Heart left ventricle (tissue), 16 donors: ENCODE measurements around the gene RTN1. TPM values are rescaled to one million over a fixed set of nuclear protein-coding genes. Genes with fewer than 3 reads are reported as not detected.

Experiments
- ATAC-seq, 4 donors: fragments of 200-7000 bp; cut with Tn5 transposase; one replicate each; pipeline ENCODE4 v1.9.1; 2020 to 2022; ENCODE audit warnings: moderate library complexity in 4 of 4, mild to moderate bottlenecking in 3 of 4, moderate number of reproducible peaks in 1 of 4
- DNase-seq, 5 donors: peaks; one replicate each; pipeline ENCODE4 v3.0.0-alpha.2; 2020
- H3K27ac ChIP-seq, 12 donors: fragments of 200-600 bp; sonication (generic) in 4 of 12; one replicate each; pipeline versions ENCODE4 v1.5.0 to v1.8.0; 2016 to 2022; ENCODE audit warnings: mild to moderate bottlenecking in 2 of 12
- H3K27me3 ChIP-seq, 9 donors: fragments of 200-600 bp; sonication (generic) in 2 of 9; one replicate each; pipeline versions ENCODE4 v1.5.1 to v1.8.0; 2016 to 2022; ENCODE audit warnings: mild to moderate bottlenecking in 3 of 9
- H3K36me3 ChIP-seq, 9 donors: fragments of 200-600 bp; sonication (generic) in 2 of 9; one replicate each; pipeline versions ENCODE4 v1.5.0 to v1.8.0; 2018 to 2022; ENCODE audit warnings: mild to moderate bottlenecking in 2 of 9
- H3K4me1 ChIP-seq, 12 donors: fragments of 200-600 bp; sonication (generic) in 4 of 12; one replicate each; pipeline versions ENCODE4 v1.5.0 to v1.8.0; 2016 to 2022; ENCODE audit warnings: mild to moderate bottlenecking in 3 of 12
- H3K4me3 ChIP-seq, 12 donors: fragments of 200-600 bp; sonication (generic) in 4 of 12; one replicate each; pipeline versions ENCODE4 v1.5.0 to v1.8.0; 2017 to 2022; ENCODE audit warnings: mild to moderate bottlenecking in 9 of 12, moderate library complexity in 4 of 12
- H3K9me3 ChIP-seq, 12 donors: fragments of 200-600 bp; sonication (generic) in 4 of 12; one replicate each; pipeline versions ENCODE4 v1.5.0 to v1.8.0; 2016 to 2022; ENCODE audit warnings: mild to moderate bottlenecking in 1 of 12
- CTCF ChIP-seq, 12 donors: fragments of 200-600 bp; sonication (generic) in 4 of 12; IDR thresholded peaks; one replicate each; pipeline versions ENCODE4 v1.5.0 to v1.8.0; 2018 to 2022; ENCODE audit warnings: antibody characterized with exemption in 12 of 12, mild to moderate bottlenecking in 5 of 12
- POLR2A ChIP-seq, 2 donors: fragments of 450-650 bp; IDR thresholded peaks; one replicate each; pipeline ENCODE4 v1.6.1; 2017; ENCODE audit warnings: antibody characterized with exemption in 2 of 2, mild to moderate bottlenecking in 2 of 2, moderate library complexity in 2 of 2
- WGBS, 4 donors: extraction: QIAGEN DNeasy Blood & Tissue Kit in 2 of 4; methylation state at CpG; one replicate each; pipeline versions ENCODE4 v1.1.5 to v1.1.7; 2013 to 2018; 5-methylcytosine and 5-hydroxymethylcytosine counted together
- intact Hi-C, 10 donors: fragments of 100-400 bp; cut with DNase I; formaldehyde crosslinking; loops; one replicate each; pipeline versions ENCODE4 v1.11.1 to v1.14.2; 2022
- polyA plus RNA-seq, 2 donors: library from polyadenylated mRNA; stranded (reverse); fragments of 200-250 nt; gene quantifications; one replicate each; pipeline ENCODE4 v1.2.3, GENCODE V29; 2013
- total RNA-seq, 9 donors: library from RNA; depleted of rRNA in 2 of 9; stranded (reverse); fragments of >200 nt in 2 of 9; fragmentation: NEBNext Ultra II Directional in 3 of 9; extraction: Animal tissue kit (Norgen Biotek cat#: 25700) in 3 of 9; gene quantifications; one replicate each; pipeline versions ENCODE4 v1.1.0 to v1.2.4, GENCODE V29; 2016 to 2023
- donor health status: ischemic (EF 13 %, LVEDD 7.1; RV severe dilation, severe dysfunction).
- donor health status: healthy with polysubstance abuse.
- donor health status: DM: no; HTN: yes; CAD: no.
- donor health status: DM: no; HTN: no; CAD: no.
- donor health status: ischemic (EF 25% LVEDD 6.9; RV normal size, moderate dysfunction).
- donor health status: ischemic (EF 25% LVEDD 5.7; RV mildly dilated, moderate dysfunction).
- donor health status: healthy.
- donor health status: DM: yes; HTN: yes; CAD: no.
- donor health status: ischemic (EF 35%, LVEDD 5.7; RV mildly dilated, moderate dysfunction).
- donor health status: nonischemic (EF 11% LVEDD 7.7; RV severe dilation, severe dysfunction).
- donor health status: DM: yes; HTN: yes; CAD: no.
- donor health status: PGD.
- donor health status: ischemic (EF 29% LVEDD 5.4; RV normal size, mild dysfunction).
- donor health status: nonischemic (EF 23%, LVEDD 6.1; RV moderate dilation, normal function).

The RTN1 gene
- total and polyA plus RNA-seq, 11 donors, result 0.15 to 8.4 (median 0.90) TPM

DNA sequence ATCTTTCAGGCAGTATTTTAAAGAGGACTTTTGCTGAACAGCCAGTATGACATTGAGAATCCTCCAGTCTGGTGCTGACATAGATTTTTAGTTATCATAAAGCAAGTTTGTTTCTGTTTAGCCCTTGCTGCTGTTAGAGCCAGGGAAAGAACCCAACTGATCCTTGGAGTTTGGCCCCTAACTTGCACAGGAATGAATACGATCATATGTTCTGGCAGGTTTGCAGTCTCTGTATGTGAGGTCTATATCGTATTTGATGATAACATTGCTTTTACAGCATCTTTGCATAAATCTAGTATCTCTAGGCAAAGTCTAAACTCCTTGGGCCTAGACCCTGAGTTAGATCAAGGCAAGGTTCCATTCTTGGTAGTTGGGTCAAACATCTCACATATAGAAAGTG lies 289.7 kb downstream of the RTN1 start:
- 71 to 82% (median 78%) methylated on average over 2 of the region's 2 CpGs for WGBS, 4 donors
- Histone ChIP-seq H3K27me3 (peaks cover 0 to 17% (median 0%) of the 10 kb centered on the region in 9 donors), H3K4me1 (peaks cover 0 to 16% (median 0%) of the 10 kb centered on the region in 12 donors), H3K36me3 (no peaks in the 10 kb centered on the region), H3K27ac (no peak overlapping the region), H3K9me3 (no peaks in the 10 kb centered on the region), H3K4me3 (no peak overlapping the region)
- TF ChIP-seq CTCF (IDR thresholded peaks at IDR 0.05) (no peak), POLR2A (IDR thresholded peaks at IDR 0.05) (no peak)
- DNase-seq, result no peak
- no peak for ATAC-seq
- intact Hi-C loops, result no loop called here

- intact Hi-C loops, result loop anchor here in 2 of 10 donors (10.0 kb wide), 1 partner anchor 452 kb away; no protein-coding TSS in a partner anchor
- H3K27ac ChIP-seq, result no peak within 1 kb of the TSS
- ATAC-seq, result peak; percentile 58 to 95 (median 88)
- H3K4me1 ChIP-seq, result peaks cover 0 to 10% (median 0%) of the 10 kb centered on the region in 12 donors
- peak within 1 kb of the TSS in 11 of 12 donors; percentile 1 to 53 (median 38) for H3K4me3 ChIP-seq
- TF ChIP-seq CTCF (IDR thresholded peaks at IDR 0.05), result peak; percentile 34 to 71 (median 58)
- TF ChIP-seq POLR2A (IDR thresholded peaks at IDR 0.05), result no peak
- no peaks in the 10 kb centered on the region for H3K9me3 ChIP-seq
- H3K36me3 ChIP-seq, result no peaks in the 10 kb centered on the region
- H3K27me3 ChIP-seq, result peaks cover 0 to 17% (median 0%) of the 10 kb centered on the region in 9 donors
- WGBS, 4 donors, result 19 to 27% (median 21%) methylated on average over 29 to 46 of the region's 46 CpGs
- peak; percentile 69 to 89 (median 71) for DNase-seq
Measured at GRCh38 chr14:59576332-59577294, 294.0 kb downstream of the RTN1 start, which contains the start of gene CCDC175. Gene CCDC175, minus strand, starts transcription at chr14:59576812. Its CDS starts 37 bp downstream, at chr14:59576775.

DNA sequence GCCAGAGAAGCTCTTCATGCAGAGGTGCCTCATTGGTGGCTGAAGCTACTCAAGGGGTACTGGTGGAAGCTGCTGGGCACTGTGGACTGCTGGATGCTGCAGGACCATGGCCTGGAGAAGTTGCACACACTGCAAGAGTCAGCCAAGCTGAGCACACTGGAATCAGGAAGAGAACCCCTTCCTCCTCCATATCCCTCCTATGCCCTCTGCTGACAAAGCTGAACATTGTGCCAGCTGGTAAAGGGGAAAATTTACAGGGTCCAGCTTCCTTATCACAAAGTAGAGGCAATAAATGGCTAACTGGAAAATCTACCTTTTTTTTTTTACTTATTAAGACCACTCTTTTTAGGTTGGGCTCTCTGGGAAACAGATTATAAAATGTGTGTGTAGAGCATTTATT lies 300.5 kb downstream of the RTN1 start:
- Histone ChIP-seq H3K9me3 (no peaks in the 10 kb centered on the region), H3K36me3 (no peaks in the 10 kb centered on the region), H3K4me1 (no peaks in the 10 kb centered on the region), H3K27ac (no peak overlapping the region), H3K27me3 (peaks cover 0 to 12% (median 0%) of the 10 kb centered on the region in 9 donors), H3K4me3 (no peak overlapping the region)
- ATAC-seq (no peak), DNase-seq (no peak)
- TF ChIP-seq CTCF (IDR thresholded peaks at IDR 0.05) (no peak), POLR2A (IDR thresholded peaks at IDR 0.05) (no peak)
- intact Hi-C loops, result loop anchor here in 2 of 10 donors (10.0 kb wide), 1 partner anchor 445 kb away; no protein-coding TSS in a partner anchor

- TF ChIP-seq POLR2A (IDR thresholded peaks at IDR 0.05) (no peak), CTCF (IDR thresholded peaks at IDR 0.05) (no peak)
- H3K4me3 ChIP-seq, result no peak overlapping the region
Measured at GRCh38 chr14:59566725-59567124, 303.9 kb downstream of the RTN1 start.

More at GRCh38 chr14:59566725-59567124, 303.9 kb downstream of the RTN1 start:
- Histone ChIP-seq H3K27me3 (peaks cover 0 to 12% (median 0%) of the 10 kb centered on the region in 9 donors), H3K9me3 (no peaks in the 10 kb centered on the region), H3K4me1 (no peaks in the 10 kb centered on the region), H3K36me3 (no peaks in the 10 kb centered on the region), H3K27ac (no peak overlapping the region)
- ATAC-seq (no peak), DNase-seq (no peak)
- 81 to 88% (median 82%) methylated on average over 3 of the region's 3 CpGs for WGBS, 4 donors
- intact Hi-C loops, result no loop called here
